Muscle layer of duodenum (tissue), 2 donors: Measurements from ENCODE around the gene BUD31.
A peak's percentile ranks its signal among the peaks of the same experiment; 100 is the strongest.
"Not testable (repeated sequence)": the region's sequence is repeated elsewhere in the genome, so short reads cannot be mapped to it uniquely, and the experiment has no call there.

Experiments
- H3K27ac ChIP-seq: one replicate; pipeline ENCODE4 v1.7.0; 2013; ENCODE audit warnings: mild to moderate bottlenecking, low read length
- H3K27me3 ChIP-seq: one replicate; pipeline ENCODE4 v1.7.0; 2013; ENCODE audit warnings: low read depth, mild to moderate bottlenecking, control low read depth, low read length
- H3K36me3 ChIP-seq, 2 donors: one replicate each; pipeline ENCODE4 v1.7.0; 2013; ENCODE audit warnings: low read length in 2 of 2, control low read depth in 1 of 2, mild to moderate bottlenecking in 1 of 2; ENCODE audit not compliant: insufficient read depth in 2 of 2, control insufficient read depth in 1 of 2
- H3K4me1 ChIP-seq, 2 donors: one replicate each; pipeline ENCODE4 v1.7.0; 2013; ENCODE audit warnings: low read length in 2 of 2, mild to moderate bottlenecking in 2 of 2, control low read depth in 1 of 2, moderate library complexity in 1 of 2; ENCODE audit not compliant: insufficient read depth in 2 of 2, control insufficient read depth in 1 of 2
- H3K4me3 ChIP-seq, 2 donors: one replicate each; pipeline ENCODE4 v1.7.0; 2013; ENCODE audit warnings: low read length in 2 of 2, low read depth in 1 of 2, mild to moderate bottlenecking in 1 of 2
- H3K9me3 ChIP-seq, 2 donors: one replicate each; pipeline ENCODE4 v1.7.0; 2013; ENCODE audit warnings: low read length in 2 of 2, control low read depth in 1 of 2, mild to moderate bottlenecking in 1 of 2; ENCODE audit not compliant: control insufficient read depth in 1 of 2
- donor health status: healthy.

The BUD31 gene

DNA sequence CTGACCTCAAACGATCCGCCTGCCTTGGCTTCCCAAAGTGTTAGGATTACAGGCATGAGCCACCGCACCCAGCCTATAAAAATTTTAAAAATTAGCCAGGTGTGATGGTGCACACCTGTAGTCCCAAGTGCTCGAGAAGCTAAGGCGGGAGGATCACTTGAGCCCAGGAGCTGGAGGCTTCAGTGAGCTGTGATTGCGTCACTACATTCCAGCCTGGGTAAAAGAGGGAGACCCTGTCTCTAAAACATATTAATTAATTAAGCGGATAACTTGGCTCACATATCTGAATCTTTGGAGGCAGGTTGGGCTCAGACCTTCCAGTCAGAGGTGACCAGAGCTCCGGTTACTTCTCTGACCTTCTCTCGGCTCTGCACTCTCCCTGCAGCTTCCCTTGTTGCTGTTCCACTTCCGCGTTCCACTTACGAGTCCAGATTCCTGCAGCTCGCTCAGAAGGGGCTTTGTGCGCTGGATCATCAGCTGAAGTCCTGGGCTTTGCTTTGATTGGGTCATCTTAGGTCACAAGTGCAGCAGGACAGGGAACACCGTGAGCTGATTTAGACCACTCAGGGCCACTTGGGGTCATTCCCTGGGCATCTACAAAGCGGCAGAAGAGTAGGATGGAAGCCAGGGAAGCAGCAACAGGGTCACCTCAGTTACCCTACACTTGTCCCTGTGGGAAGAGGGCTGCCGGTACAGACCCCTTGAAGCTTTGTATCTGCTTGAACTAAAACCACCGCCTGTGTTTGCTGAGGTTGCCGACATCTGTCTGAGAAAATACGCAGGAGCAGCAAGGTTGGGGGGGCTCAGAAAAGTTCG, 36.3 kb upstream of the BUD31 start:
- H3K4me1 ChIP-seq: peaks cover 0 to 17% of the 10 kb centered on the region in 2 donors
- H3K36me3 ChIP-seq: no peaks in the 10 kb centered on the region
- H3K4me3 ChIP-seq: no peak overlapping the region
- H3K9me3 ChIP-seq: no peaks in the 10 kb centered on the region
- H3K27me3 ChIP-seq: no peaks in the 10 kb centered on the region
- no peak overlapping the region for H3K27ac ChIP-seq

DNA sequence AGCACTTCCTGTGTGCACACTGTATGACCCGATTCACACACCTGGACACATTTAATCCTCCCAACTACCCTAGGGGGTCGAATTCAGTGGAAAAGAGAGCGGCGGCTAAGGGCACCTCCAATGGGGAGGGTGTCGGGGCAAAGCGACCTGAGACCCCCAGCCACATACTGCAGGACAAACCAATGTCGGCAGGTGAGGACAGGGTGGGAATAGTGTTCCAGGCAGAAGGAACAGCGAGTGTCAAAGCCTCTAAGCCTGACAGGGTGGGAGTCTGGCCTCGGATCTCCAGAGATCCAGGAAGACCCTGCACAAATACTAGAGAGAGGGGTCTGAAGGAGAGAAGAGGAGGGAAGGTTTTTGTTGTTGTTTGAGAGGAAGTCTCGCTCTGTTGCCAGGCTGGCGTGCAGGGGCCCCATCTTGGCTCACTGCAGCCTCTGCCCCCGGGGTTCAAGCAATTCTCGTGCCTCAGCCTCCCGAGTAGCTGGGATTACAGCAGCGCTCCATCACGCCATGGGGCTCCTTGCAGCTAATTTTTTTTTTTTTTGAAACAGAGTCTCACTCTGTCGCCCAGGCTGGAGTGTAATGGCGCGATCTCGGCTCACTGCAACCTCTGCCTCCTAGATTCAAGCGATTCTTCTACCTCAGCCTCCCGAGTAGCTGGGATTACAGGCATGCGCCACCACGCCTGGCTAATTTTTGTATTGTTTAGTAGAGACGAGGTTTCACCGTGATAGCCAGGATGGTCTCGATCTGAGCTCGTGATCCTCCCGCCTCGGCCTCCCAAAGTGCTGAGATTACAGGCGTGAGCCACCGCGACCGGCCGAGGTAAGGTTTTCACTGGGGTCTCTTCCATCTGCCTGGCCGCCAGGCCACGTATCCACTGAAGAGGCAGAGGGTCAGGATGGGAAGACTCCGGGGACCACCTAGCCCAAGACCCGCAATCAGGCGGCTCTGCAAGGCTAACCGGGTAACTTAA, 35.4 kb upstream of the BUD31 start:
- peak overlapping the region; percentile 59 to 85 for H3K4me3 ChIP-seq
- no peaks in the 10 kb centered on the region for H3K27me3 ChIP-seq
- peaks cover 0 to 20% of the 10 kb centered on the region in 2 donors for H3K4me1 ChIP-seq
- no peaks in the 10 kb centered on the region for H3K36me3 ChIP-seq
- H3K27ac ChIP-seq: no peak overlapping the region
- H3K9me3 ChIP-seq: no peaks in the 10 kb centered on the region

DNA sequence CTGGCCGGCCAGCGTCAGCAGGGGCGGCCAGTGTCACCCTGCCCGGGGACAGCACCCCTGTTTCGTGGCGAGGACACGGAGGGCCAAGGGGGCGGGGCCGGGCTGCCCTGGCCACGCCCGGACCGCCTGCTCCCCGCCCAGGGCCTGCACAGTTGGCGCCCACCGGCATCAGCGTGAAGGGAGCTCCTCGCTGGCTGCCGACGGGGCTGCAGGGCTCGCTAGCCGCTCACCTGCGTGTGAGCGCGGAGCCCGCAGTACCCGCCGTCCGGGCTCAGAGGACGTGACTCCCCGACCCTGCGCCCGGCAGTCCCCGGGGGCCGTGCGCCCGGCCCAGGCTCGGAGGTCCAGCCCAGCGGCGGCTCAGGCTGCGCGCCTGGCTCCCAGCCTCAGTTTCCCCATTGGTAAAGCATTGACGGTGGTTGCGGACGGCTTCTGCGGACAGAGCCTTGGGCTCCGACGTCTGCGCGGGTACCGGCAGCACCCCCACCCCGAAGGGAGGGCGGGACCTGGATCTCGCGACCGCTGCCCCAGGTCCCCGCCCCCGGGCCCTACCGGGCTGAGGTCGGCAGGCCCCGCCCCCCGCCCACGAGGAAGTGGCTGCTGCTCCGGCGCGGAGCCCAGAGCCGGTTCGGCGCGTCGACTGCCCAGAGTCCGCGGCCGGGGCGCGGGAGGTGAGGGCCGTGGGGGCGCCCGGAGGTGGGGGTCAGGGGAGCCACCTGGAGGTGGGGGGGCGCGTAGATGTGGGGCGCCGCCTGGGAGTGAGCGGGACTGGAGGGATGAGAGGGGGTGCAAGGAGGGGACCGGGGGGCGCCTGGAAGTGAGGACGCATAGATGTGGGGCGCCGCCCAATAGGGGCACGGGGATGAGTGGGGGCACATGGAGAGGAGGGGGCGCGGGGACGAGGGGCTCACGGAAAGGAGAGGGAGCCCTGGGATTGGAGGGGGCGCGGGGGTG, 34.4 kb upstream of the BUD31 start, which contains the start of gene ARPC1B:
TSS of gene ARPC1B (plus strand) at position 620 of the 954 bp plus-strand sequence. CDS start 10,985 bp downstream, outside the sequence.
- no peaks in the 10 kb centered on the region for H3K27me3 ChIP-seq
- no peaks in the 10 kb centered on the region for H3K36me3 ChIP-seq
- peak within 1 kb of the TSS; percentile 59 to 85 for H3K4me3 ChIP-seq
- peaks cover 0 to 21% of the 10 kb centered on the region in 2 donors for H3K4me1 ChIP-seq
- H3K27ac ChIP-seq: peak within 1 kb of the TSS; percentile 8
- no peaks in the 10 kb centered on the region for H3K9me3 ChIP-seq

DNA sequence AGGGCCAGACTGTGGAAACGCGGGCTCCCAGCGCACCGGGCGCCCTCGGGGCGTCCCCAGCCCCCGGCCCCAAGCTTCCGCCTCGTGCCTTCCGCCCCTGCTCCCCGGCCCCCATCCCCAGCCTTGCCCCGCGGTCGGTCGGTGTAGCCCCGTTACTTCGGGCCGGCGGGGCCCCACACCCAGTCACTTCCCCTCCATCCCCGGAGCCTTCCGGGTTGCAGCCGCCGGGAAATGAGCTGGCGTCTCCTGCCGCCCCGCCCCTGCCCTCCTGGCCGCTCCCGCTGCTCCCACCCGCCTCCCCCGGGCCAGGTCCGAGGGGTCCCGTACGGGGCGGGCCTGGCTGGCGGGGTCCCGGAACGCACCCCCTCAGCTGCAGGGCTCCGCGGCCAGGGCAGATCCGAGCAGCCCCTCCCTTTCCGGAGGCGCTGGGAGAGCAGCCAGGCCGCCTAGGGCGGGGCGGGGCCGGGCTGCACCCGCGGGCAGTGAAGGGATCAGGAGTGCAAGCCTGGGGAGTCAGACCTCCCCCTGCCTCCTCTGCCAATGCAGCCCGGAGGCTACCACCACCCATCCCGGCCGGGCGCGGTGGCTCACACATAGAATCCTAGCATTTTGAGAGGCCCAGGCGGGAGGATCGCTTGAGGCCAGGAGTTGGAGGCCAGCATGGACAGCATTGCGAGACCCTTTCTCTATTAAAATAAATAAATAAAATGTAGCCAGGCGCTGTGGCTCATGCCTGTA, 33.5 kb upstream of the BUD31 start:
- Histone ChIP-seq H3K27ac (peak overlapping the region; percentile 8), H3K4me1 (peaks cover 0 to 29% of the 10 kb centered on the region in 2 donors), H3K4me3 (peak overlapping the region; percentile 37 to 85), H3K27me3 (no peaks in the 10 kb centered on the region), H3K36me3 (no peaks in the 10 kb centered on the region), H3K9me3 (no peaks in the 10 kb centered on the region)

DNA sequence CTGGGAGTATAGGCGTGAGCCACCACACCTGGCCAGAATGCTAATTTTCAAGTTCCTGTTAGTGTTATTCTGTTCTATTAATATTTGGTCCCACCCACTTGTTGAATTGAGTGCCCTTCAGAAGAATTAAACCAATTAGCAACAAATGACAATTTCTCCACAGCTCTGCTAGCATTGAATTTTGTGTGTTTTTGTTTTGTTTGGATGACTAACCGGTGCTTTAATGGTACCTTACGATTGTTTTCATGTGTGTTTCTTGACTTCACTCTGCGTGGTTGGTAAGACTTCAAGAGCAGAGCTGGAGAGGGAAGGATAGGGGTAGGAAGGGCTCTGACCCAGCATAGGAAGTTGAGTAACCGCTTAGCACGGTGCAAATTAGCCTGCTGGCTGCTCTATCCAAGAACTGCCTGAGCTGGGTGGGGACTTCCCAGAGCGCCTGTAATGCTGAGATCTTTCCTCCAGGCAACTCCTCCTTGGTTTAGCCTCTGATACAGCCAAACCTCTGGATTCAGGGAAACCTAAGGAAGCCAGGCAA, 29.7 kb upstream of the BUD31 start:
- peaks cover 0 to 7% of the 10 kb centered on the region in 2 donors for H3K36me3 ChIP-seq
- no peaks in the 10 kb centered on the region for H3K27me3 ChIP-seq
- peak overlapping the region; percentile 7 to 11 for H3K4me3 ChIP-seq
- peaks cover 0 to 38% of the 10 kb centered on the region in 2 donors for H3K4me1 ChIP-seq
- peak overlapping the region; percentile 81 for H3K27ac ChIP-seq
- H3K9me3 ChIP-seq: no peaks in the 10 kb centered on the region

DNA sequence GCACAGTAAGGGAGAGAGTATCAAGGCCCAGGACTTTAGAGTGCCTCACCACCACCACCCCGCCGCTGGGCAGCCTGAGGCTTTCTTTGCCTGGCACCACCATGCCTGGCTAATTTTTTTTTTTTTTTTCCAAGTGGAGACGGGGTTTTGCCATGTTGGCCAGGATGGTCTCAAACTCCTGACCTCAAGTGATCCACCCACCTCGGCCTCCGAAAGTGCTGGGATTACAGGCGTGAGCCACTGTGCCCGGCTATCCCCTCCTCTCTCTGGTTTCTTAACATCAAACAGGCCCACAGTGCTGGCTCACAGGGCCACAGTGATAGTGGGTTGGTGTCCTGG, 29.1 kb upstream of the BUD31 start:
- peak overlapping the region; percentile 7 to 11 for H3K4me3 ChIP-seq
- H3K4me1 ChIP-seq: peaks cover 0 to 36% of the 10 kb centered on the region in 2 donors
- not testable (repeated sequence) for H3K36me3 ChIP-seq, H3K27me3 ChIP-seq, H3K9me3 ChIP-seq
- H3K27ac ChIP-seq: peak overlapping the region; percentile 81

DNA sequence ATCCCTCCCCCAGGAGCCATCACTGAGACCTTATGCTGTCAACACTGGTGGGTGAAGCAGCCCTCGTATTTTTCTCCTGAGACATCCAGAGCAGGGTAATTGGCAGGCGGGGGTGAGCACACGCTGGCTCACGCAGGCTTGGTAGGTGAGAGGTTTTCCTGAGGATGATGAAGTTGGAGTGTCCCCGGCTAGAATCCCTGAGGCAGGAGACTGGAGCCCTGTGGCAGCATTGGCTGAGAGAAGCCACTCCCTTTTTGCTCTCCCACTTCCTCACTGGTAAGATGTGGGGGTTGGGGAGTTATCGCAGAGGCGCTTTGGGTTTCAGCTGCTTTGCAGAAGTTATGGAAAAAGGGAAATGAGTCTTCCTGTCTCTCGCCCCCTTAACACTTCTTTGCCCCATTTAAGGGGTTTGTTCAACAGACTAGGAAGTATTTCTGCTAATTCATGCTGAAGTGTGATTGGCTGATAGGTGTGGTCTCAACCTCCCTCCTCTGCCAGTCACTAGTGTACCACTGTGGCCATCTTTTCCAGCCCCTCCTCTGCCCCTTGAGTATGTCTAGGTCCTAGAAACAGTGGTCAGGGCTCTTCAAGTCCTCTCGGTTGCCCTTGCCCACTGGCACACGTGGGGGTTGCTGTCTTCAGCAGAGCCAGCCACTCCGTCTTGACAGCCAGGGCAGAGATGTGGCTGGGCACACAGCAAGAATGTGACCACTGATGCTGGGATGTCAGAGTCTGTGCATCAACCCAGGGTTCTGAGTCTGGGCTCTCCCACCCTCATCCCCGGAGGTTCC, 28.5 kb upstream of the BUD31 start:
- Histone ChIP-seq H3K36me3 (peaks cover 0 to 7% of the 10 kb centered on the region in 2 donors), H3K9me3 (no peaks in the 10 kb centered on the region), H3K27me3 (no peaks in the 10 kb centered on the region), H3K27ac (peak overlapping the region; percentile 81), H3K4me3 (peak overlapping the region; percentile 44 to 52), H3K4me1 (peaks cover 0 to 36% of the 10 kb centered on the region in 2 donors)

DNA sequence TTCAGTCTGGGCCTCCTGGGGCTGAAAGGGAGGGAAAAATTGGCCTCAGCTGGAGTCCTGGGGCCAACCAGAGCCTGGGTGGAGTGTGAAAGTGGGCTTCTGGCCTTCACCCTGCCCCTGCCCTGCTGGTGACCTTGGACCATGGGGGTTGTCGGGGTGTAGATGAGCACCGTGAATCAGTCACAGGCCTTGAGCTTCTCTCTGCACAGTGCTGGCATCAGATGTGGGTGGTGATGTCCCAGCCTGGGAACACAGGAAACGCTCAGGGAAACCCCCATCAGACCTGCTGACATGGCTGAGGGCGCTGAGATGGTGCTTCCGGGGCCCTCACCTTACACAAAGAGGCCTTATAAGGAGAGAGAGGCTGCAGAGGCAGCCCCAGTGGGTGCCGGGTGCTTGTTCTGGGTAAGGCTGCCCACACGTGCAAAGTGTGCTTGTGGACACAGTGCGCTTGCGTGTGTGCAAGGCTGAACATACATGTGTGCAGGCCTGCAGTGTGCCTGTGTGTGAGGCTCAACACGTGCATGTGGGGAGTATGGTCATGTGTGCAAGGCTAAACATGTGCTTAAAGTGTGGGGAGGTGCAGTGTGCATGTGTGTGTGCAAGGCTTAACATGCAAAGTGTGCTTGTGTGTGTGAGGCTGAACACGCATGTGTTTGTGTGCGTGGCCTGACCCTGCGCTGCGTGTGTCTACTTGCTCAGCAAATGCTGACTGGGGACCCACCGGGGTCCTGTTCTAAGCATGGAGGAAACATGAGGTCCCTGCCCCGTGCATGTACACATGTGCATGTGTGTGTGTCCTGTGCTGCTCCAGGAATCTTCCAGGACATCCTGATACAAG, 27.7 kb upstream of the BUD31 start:
- Histone ChIP-seq H3K4me1 (peaks cover 0 to 32% of the 10 kb centered on the region in 2 donors), H3K27me3 (no peaks in the 10 kb centered on the region), H3K4me3 (peak overlapping the region; percentile 44 to 52), H3K27ac (peak overlapping the region; percentile 81), H3K9me3 (no peaks in the 10 kb centered on the region), H3K36me3 (peaks cover 0 to 7% of the 10 kb centered on the region in 2 donors)

DNA sequence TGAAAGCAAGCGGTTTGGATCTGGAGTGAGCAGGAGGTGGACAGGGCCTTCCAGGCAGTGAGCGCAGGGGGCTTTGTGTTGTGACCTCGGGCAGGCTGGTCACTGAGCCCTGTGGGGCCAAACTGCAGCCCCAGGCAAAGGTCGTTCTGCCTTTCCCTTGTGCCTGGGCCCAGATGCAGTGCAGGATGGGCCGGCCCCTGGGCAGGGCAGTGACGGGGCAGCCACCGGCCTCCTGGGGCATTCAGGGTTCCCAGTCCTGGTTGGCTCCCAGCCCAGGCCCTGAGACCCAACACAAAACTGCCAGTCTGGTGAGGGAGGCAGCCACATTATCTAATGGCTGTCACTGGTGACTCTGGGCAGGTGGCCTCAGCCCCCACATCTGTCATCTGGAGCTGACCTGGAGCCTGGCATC, 27.1 kb upstream of the BUD31 start:
- Histone ChIP-seq H3K4me1 (peaks cover 0 to 29% of the 10 kb centered on the region in 2 donors), H3K27ac (no peak overlapping the region), H3K9me3 (no peaks in the 10 kb centered on the region), H3K27me3 (no peaks in the 10 kb centered on the region), H3K36me3 (peaks cover 6 to 12% of the 10 kb centered on the region in 2 donors), H3K4me3 (no peak overlapping the region)
